Vagina (tissue), 2 donors: ENCODE data around the gene GPC1. TPM values are rescaled to one million over a fixed set of nuclear protein-coding genes. Genes with fewer than 3 reads are reported as not detected.

Experiments
- DNase-seq, 2 donors: peaks; one replicate each; pipeline ENCODE4 v3.0.0-alpha.2; 2017; ENCODE audit errors: extremely low spot score in 2 of 2
- H3K27ac ChIP-seq: fragments of 200-600 bp; sonication (generic); one replicate; pipeline ENCODE4 v1.5.1; 2019
- H3K27me3 ChIP-seq: fragments of 200-600 bp; sonication (generic); one replicate; pipeline ENCODE4 v1.5.1; 2019
- H3K36me3 ChIP-seq, 2 donors: fragments of 200-600 bp; sonication (generic); one replicate each; pipeline ENCODE4 v1.5.1; 2017 to 2019
- H3K4me1 ChIP-seq: fragments of 200-600 bp; sonication (generic); one replicate; pipeline ENCODE4 v1.5.1; 2019
- H3K4me3 ChIP-seq, 2 donors: fragments of 200-600 bp; sonication (generic); 1 replicate in 1 of 2; 2 replicates in 1 of 2; pipeline ENCODE4 v1.5.1; 2016 to 2019
- H3K9me3 ChIP-seq: fragments of 200-600 bp; sonication (generic); one replicate; pipeline ENCODE4 v1.5.1; 2019
- POLR2A ChIP-seq, 2 donors: fragments of 450-650 bp; IDR thresholded peaks; one replicate each; pipeline ENCODE4 v1.6.1; 2017; ENCODE audit warnings: antibody characterized with exemption in 2 of 2, mild to moderate bottlenecking in 2 of 2, moderate library complexity in 2 of 2
- POLR2AphosphoS5 ChIP-seq, 2 donors: sonication (generic); formaldehyde crosslinking; IDR thresholded peaks; one replicate each; pipeline ENCODE4 v1.9.0; 2017; ENCODE audit warnings: antibody characterized with exemption in 2 of 2, mild to moderate bottlenecking in 2 of 2, low read depth in 1 of 2; ENCODE audit not compliant: insufficient read depth in 1 of 2
- intact Hi-C: fragments of 100-400 bp; cut with DNase I; formaldehyde crosslinking; loops from one replicate; pipeline ENCODE4 v1.15.1; 2023
- total RNA-seq: library from RNA; depleted of rRNA; stranded (reverse); fragments of >200 nt; gene quantifications from one replicate; pipeline ENCODE4 v1.2.3, GENCODE V29; 2016
- TF ChIP-seq, protein P1 (sequence below), 3 experiments: fragments of 450-650 bp in 2 of 3; fragments of 200-600 bp in 1 of 3; sonication (generic) in 1 of 3; IDR thresholded peaks; one replicate each; pipeline ENCODE4 v1.5.1; 2017 to 2019; ENCODE audit warnings: antibody characterized with exemption in 3 of 3, mild to moderate bottlenecking in 2 of 3, moderate library complexity in 2 of 3

GPC1 gene
- total RNA-seq, 1 donor from 2014 or later = 73.2 TPM

DNA sequence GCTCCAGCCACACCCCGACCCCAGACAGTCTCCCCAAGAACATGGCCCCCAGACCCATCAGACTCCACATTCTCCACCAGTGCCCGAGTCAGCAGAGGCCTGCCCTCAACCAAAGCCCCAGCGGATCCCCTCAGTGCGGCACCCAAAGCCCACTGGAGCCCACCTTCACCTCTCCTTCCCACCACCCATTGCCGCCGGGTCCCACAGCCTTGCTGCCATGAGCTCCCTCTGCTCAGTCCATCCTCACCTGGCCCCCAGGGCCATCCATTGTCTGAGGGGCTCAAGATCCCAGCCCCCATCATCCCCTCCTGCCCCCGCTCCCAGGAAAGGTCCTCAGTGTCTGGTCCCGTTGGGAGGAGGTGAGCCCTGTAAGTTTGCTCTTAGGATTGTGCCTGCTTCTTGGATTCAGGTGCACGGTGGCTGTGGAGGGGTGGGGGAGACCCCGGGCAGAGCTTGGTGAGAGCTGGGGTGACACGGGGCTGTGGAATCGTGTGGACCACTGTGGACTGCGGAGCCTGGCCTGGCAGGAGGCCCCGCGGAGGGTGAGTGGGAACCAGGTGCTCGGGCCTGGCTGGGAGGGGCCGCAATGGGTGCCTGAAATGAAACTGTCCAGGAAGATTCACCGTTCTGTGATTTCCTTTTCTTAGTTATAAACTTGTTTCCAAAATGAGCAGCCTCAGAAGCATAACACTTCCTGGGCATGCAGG, 32.7 kb upstream of the GPC1 start:
- intact Hi-C loops = no loop called here
- no peaks in the 10 kb centered on the region for H3K36me3 ChIP-seq
- TF ChIP-seq, protein P1, sequence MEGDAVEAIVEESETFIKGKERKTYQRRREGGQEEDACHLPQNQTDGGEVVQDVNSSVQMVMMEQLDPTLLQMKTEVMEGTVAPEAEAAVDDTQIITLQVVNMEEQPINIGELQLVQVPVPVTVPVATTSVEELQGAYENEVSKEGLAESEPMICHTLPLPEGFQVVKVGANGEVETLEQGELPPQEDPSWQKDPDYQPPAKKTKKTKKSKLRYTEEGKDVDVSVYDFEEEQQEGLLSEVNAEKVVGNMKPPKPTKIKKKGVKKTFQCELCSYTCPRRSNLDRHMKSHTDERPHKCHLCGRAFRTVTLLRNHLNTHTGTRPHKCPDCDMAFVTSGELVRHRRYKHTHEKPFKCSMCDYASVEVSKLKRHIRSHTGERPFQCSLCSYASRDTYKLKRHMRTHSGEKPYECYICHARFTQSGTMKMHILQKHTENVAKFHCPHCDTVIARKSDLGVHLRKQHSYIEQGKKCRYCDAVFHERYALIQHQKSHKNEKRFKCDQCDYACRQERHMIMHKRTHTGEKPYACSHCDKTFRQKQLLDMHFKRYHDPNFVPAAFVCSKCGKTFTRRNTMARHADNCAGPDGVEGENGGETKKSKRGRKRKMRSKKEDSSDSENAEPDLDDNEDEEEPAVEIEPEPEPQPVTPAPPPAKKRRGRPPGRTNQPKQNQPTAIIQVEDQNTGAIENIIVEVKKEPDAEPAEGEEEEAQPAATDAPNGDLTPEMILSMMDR (IDR thresholded peaks at IDR 0.05) = no peak
- TF ChIP-seq POLR2AphosphoS5 (IDR thresholded peaks at IDR 0.05; ENCODE audit: insufficient read depth in 1 of 2, low read depth in 1 of 2) (no peak), POLR2A (IDR thresholded peaks at IDR 0.05) (no peak)
- H3K4me1 ChIP-seq = peaks cover 33% of the 10 kb centered on the region
- no peak overlapping the region for H3K4me3 ChIP-seq
- H3K27me3 ChIP-seq = no peaks in the 10 kb centered on the region
- DNase-seq = no peak
- no peak overlapping the region for H3K27ac ChIP-seq
- H3K9me3 ChIP-seq = no peaks in the 10 kb centered on the region

GRCh38 chr2:240403396-240404104, 31.9 kb upstream of the GPC1 start:
- H3K27me3 ChIP-seq = no peaks in the 10 kb centered on the region
- H3K36me3 ChIP-seq = no peaks in the 10 kb centered on the region
- H3K9me3 ChIP-seq = no peaks in the 10 kb centered on the region
- TF ChIP-seq, protein P1 (IDR thresholded peaks at IDR 0.05) = no peak
- TF ChIP-seq POLR2A (IDR thresholded peaks at IDR 0.05) = no peak
- no peak for TF ChIP-seq POLR2AphosphoS5 (IDR thresholded peaks at IDR 0.05; ENCODE audit: insufficient read depth in 1 of 2, low read depth in 1 of 2)
- DNase-seq = no peak
- H3K4me1 ChIP-seq = peaks cover 26% of the 10 kb centered on the region
- H3K4me3 ChIP-seq = no peak overlapping the region
- no peak overlapping the region for H3K27ac ChIP-seq
- intact Hi-C loops = no loop called here

GRCh38 chr2:240404174-240404852, 31.1 kb upstream of the GPC1 start:
- TF ChIP-seq POLR2A (IDR thresholded peaks at IDR 0.05) (no peak), POLR2AphosphoS5 (IDR thresholded peaks at IDR 0.05; ENCODE audit: insufficient read depth in 1 of 2, low read depth in 1 of 2) (no peak)
- TF ChIP-seq, protein P1 (IDR thresholded peaks at IDR 0.05) = no peak
- H3K27me3 ChIP-seq = no peaks in the 10 kb centered on the region
- intact Hi-C loops = no loop called here
- no peak overlapping the region for H3K4me3 ChIP-seq
- H3K36me3 ChIP-seq = no peaks in the 10 kb centered on the region
- H3K27ac ChIP-seq = no peak overlapping the region
- DNase-seq = peak in 1 of 2 donors; percentile 56
- no peaks in the 10 kb centered on the region for H3K9me3 ChIP-seq
- H3K4me1 ChIP-seq = peaks cover 22% of the 10 kb centered on the region

DNA sequence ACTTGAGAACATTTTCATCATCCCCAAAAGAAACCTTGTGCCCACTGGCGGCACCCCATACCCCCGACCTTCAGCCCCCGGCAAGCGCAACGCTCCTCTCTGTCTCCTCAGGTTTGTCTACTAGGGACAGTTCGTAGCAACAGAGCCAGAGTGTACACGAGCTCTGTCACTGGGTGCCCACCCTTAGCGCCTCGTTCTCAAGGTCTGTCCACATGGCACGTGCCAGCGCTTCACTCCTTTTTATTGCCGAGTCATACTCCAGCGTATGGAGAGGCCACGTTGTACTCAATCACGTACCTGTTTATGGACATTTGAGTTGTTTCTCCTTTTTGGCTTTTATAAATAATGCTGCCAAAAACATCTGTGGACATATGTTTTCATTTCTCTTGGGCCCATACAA, 30.3 kb upstream of the GPC1 start:
- intact Hi-C loops = no loop called here
- TF ChIP-seq POLR2AphosphoS5 (IDR thresholded peaks at IDR 0.05; ENCODE audit: insufficient read depth in 1 of 2, low read depth in 1 of 2) (no peak), POLR2A (IDR thresholded peaks at IDR 0.05) (no peak)
- TF ChIP-seq, protein P1 (IDR thresholded peaks at IDR 0.05) = no peak
- no peak overlapping the region for H3K4me3 ChIP-seq
- DNase-seq = no peak
- H3K4me1 ChIP-seq = peaks cover 17% of the 10 kb centered on the region
- no peaks in the 10 kb centered on the region for H3K36me3 ChIP-seq
- no peaks in the 10 kb centered on the region for H3K9me3 ChIP-seq
- H3K27me3 ChIP-seq = no peaks in the 10 kb centered on the region
- H3K27ac ChIP-seq = no peak overlapping the region
